ENCODE results near the gene DEK. TPM values are rescaled to one million over a fixed set of nuclear protein-coding genes. Genes with fewer than 3 reads are reported as not detected.
"Not testable (repeated sequence)": the region's sequence is repeated elsewhere in the genome, so short reads cannot be mapped to it uniquely, and the experiment has no call there.

The DEK gene
- total RNA-seq, 1 donor: 117 TPM

- no peak overlapping the region for H3K4me3 ChIP-seq (ENCODE audit: low read depth, low read length)
- TF ChIP-seq CTCF (IDR thresholded peaks at IDR 0.05; ENCODE audit: insufficient read depth, low read depth, low read length): no peak
- DNase-seq (ENCODE audit: low read depth): peak; percentile 88
These were observed 22.1 kb downstream of the DEK start for GRCh38 chr6:18242062-18242851.

- TF ChIP-seq CTCF (IDR thresholded peaks at IDR 0.05; ENCODE audit: insufficient read depth, low read depth, low read length): no peak
- H3K4me3 ChIP-seq (ENCODE audit: low read depth, low read length): no peak overlapping the region
- peak; percentile 37 for DNase-seq (ENCODE audit: low read depth)
These were observed 22.9 kb downstream of the DEK start for GRCh38 chr6:18241208-18242038.

GRCh38 chr6:18240230-18240629 is 24.1 kb downstream of the DEK start:
- TF ChIP-seq CTCF (IDR thresholded peaks at IDR 0.05; ENCODE audit: insufficient read depth, low read depth, low read length): no peak
- no peak overlapping the region for H3K4me3 ChIP-seq (ENCODE audit: low read depth, low read length)
- no peak for DNase-seq (ENCODE audit: low read depth)

- no peak for TF ChIP-seq CTCF (IDR thresholded peaks at IDR 0.05; ENCODE audit: insufficient read depth, low read depth, low read length)
- no peak for DNase-seq (ENCODE audit: low read depth)
- H3K4me3 ChIP-seq (ENCODE audit: low read depth, low read length): no peak overlapping the region
These were observed 27.2 kb downstream of the DEK start for GRCh38 chr6:18237167-18237566.

- no peak overlapping the region for H3K4me3 ChIP-seq (ENCODE audit: low read depth, low read length)
- no peak for DNase-seq (ENCODE audit: low read depth)
- no peak for TF ChIP-seq CTCF (IDR thresholded peaks at IDR 0.05; ENCODE audit: insufficient read depth, low read depth, low read length)
These were observed 28.8 kb downstream of the DEK start for GRCh38 chr6:18235524-18235923.

- H3K4me3 ChIP-seq (ENCODE audit: low read depth, low read length): no peak overlapping the region
- no peak for TF ChIP-seq CTCF (IDR thresholded peaks at IDR 0.05; ENCODE audit: insufficient read depth, low read depth, low read length)
- DNase-seq (ENCODE audit: low read depth): no peak
These were observed 29.8 kb downstream of the DEK start for GRCh38 chr6:18234564-18234963.

GRCh38 chr6:18233770-18234169 is 30.6 kb downstream of the DEK start:
- not testable (repeated sequence) for H3K4me3 ChIP-seq (ENCODE audit: low read depth, low read length); DNase-seq (ENCODE audit: low read depth)

- not testable (repeated sequence) for DNase-seq (ENCODE audit: low read depth); H3K4me3 ChIP-seq (ENCODE audit: low read depth, low read length)
These were observed 32.5 kb downstream of the DEK start for GRCh38 chr6:18231856-18232255.

- not testable (repeated sequence) for DNase-seq (ENCODE audit: low read depth); H3K4me3 ChIP-seq (ENCODE audit: low read depth, low read length)
These were observed 35.7 kb downstream of the DEK start for GRCh38 chr6:18228590-18228989.

- H3K4me3 ChIP-seq (ENCODE audit: low read depth, low read length); DNase-seq (ENCODE audit: low read depth): not testable (repeated sequence)
These were observed 37.2 kb downstream of the DEK start for GRCh38 chr6:18227166-18227565.
